Measurements from ENCODE around the gene PLXNA4.

The PLXNA4 gene

GRCh38 chr7:132464740-132465139, 111.5 kb downstream of the PLXNA4 start:
- no peak for DNase-seq (ENCODE audit: extremely low read depth, low read depth)
- no peak for TF ChIP-seq CTCF (IDR thresholded peaks at IDR 0.05; ENCODE audit: low read depth, low read length)

- TF ChIP-seq CTCF (IDR thresholded peaks at IDR 0.05; ENCODE audit: low read depth, low read length), result no peak
- no peak for DNase-seq (ENCODE audit: extremely low read depth, low read depth)
Measured at GRCh38 chr7:132463922-132464321, 112.3 kb downstream of the PLXNA4 start.

- no peak for DNase-seq (ENCODE audit: extremely low read depth, low read depth)
- no peak for TF ChIP-seq CTCF (IDR thresholded peaks at IDR 0.05; ENCODE audit: low read depth, low read length)
Measured at GRCh38 chr7:132462478-132462877, 113.8 kb downstream of the PLXNA4 start.

GRCh38 chr7:132461032-132461592, 115.2 kb downstream of the PLXNA4 start:
- DNase-seq (ENCODE audit: extremely low read depth, low read depth), result no peak

GRCh38 chr7:132458729-132459128, 117.5 kb downstream of the PLXNA4 start:
- DNase-seq (ENCODE audit: extremely low read depth, low read depth), result no peak
- TF ChIP-seq CTCF (IDR thresholded peaks at IDR 0.05; ENCODE audit: low read depth, low read length), result no peak

More at GRCh38 chr7:132461032-132461592, 115.2 kb downstream of the PLXNA4 start:
- no peak for TF ChIP-seq CTCF (IDR thresholded peaks at IDR 0.05; ENCODE audit: low read depth, low read length)

GRCh38 chr7:132457658-132458057, 118.6 kb downstream of the PLXNA4 start:
- no peak for TF ChIP-seq CTCF (IDR thresholded peaks at IDR 0.05; ENCODE audit: low read depth, low read length)
- no peak for DNase-seq (ENCODE audit: extremely low read depth, low read depth)

- no peak for TF ChIP-seq CTCF (IDR thresholded peaks at IDR 0.05; ENCODE audit: low read depth, low read length)
- no peak for DNase-seq (ENCODE audit: extremely low read depth, low read depth)
Measured at GRCh38 chr7:132456418-132456817, 119.9 kb downstream of the PLXNA4 start.
